ENCODE data around the gene FNDC10. TPM values are rescaled to one million over a fixed set of nuclear protein-coding genes. Genes with fewer than 3 reads are reported as not detected.
"Not testable (repeated sequence)": the region's sequence is repeated elsewhere in the genome, so short reads cannot be mapped to it uniquely, and the experiment has no call there.

FNDC10 gene
- total and polyA plus RNA-seq, 3 donors from 2014 or later: 15.5 to 54.0 (median 36.8) TPM

DNA sequence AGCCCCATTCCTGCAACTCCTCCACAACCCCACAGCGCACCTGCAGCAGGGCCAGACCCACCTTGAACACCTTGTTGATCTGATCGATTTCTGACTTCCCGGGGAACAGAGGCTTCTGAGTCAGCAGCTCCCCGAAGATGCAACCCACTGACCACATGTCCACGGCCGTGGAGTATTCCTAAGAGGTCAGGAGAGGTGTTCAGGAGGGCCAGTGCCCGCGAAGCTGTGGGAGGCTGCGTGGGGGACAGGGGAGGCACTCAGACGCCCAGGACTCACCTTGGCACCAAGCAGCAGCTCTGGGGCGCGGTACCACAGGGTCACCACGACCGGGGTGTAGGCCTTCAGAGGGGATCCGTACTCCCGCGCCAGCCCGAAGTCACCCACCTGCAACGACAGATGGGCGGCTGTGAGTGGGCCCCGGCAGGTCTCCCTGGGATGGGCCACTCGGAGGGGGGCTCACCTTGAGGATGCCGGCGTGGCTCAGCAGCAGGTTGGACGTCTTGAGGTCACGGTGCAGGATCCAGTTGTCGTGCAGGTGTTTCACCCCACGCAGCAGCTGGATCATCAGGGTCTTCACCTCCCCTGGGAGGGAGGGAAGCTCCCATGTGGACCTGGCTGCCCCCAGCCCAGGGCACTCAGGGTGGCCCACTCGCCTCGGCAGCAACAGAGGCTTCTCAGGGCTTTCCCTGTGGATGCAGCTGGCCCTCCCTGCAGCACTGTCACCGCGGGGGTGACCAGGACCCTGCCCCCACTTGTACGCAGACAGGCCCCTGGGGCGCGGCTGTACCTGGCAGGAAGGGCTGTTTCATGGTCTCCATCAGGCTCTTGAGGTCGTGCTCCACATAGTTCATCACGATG, 36.9 kb upstream of the FNDC10 start:
- intact Hi-C loops (cut with DNase I; ENCODE audit: low total_unique reads); H3K4me3 ChIP-seq; H3K36me3 ChIP-seq (ENCODE audit: low read depth, missing control alignments); H3K9me3 ChIP-seq; DNase-seq; H3K4me1 ChIP-seq; H3K27me3 ChIP-seq; H3K27ac ChIP-seq: not testable (repeated sequence)
- 83 to 90% methylated on average over 8 to 36 of the region's 37 CpGs for WGBS, 2 donors

DNA sequence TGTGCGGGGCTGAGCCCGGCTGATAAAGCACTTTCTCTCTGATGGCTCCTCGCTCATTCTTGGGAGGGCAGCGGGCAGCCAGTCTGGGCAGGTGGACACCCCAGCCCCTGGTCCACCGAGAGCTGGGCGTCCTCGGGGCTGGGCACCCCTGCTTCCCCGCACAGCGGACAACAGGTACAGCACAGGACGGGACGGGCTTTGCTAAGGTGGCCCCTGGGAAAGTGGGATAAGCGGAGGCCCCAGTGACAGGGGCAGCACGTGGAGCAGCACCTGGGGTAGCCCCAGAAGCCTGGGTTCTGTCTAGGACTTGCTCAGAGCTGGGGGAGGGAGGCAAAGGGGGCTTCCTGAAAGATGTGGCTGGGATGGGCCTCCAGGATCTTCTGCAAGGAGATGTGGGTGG, 34.7 kb upstream of the FNDC10 start:
- H3K27me3 ChIP-seq; DNase-seq; intact Hi-C loops (cut with DNase I; ENCODE audit: low total_unique reads); H3K9me3 ChIP-seq; H3K4me3 ChIP-seq; H3K36me3 ChIP-seq (ENCODE audit: low read depth, missing control alignments); H3K4me1 ChIP-seq; H3K27ac ChIP-seq: not testable (repeated sequence)
- WGBS, 2 donors: 90% methylated on average over 8 of the region's 13 CpGs; no CpG with 5 or more reads in 1 of the 2 donors

DNA sequence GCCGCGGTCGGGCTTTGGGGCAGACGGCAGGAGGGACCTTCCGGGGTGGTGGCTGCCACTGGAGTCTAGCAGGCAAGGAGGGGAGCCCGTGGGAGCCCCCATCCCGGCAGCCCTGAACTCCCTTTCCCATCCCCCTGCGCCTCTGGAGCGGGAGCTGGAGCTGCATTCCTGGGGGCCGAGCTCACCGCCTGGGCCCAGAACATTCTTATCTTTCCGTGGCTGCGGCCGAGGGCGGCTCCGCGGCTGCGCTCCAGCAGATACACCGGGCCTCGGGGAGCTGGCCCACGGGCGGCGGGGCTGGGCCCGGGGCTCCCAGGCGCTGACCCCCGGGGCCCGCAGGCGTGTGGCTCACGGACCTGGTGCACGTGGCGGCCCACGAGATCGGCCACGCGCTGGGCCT, 33.5 kb upstream of the FNDC10 start:
- H3K27ac ChIP-seq; intact Hi-C loops (cut with DNase I; ENCODE audit: low total_unique reads); H3K9me3 ChIP-seq; H3K36me3 ChIP-seq (ENCODE audit: low read depth, missing control alignments); DNase-seq; H3K27me3 ChIP-seq; H3K4me3 ChIP-seq; H3K4me1 ChIP-seq: not testable (repeated sequence)
- WGBS, 2 donors: no CpG with 5 or more reads among the region's 35 CpGs

DNA sequence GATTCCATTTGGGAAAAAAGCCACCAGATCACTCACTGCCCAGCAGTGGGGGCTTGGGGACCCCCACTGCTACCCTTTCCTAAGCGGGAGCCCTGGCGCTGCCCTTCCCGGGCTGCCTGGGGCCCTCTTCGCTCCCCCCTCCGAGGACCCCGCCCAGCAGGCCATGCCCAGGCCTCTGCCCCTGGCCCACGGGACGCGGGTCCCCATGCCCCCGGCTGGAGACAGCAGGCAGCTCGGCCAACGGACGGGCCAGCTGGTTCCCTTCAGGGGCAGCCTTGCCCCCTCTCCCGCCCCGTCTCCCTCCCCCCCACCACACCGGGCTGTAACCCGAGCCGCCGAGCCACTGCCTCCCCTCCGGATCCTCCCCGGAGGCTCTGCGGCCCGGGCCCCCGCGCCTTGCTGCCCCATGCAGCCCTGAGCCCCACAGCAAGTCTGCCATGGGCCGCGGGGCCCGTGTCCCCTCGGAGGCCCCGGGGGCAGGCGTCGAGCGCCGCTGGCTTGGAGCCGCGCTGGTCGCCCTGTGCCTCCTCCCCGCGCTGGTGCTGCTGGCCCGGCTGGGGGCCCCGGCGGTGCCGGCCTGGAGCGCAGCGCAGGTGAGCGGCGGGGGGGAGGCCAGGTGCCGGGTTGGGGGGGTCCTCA, 32.0 kb upstream of the FNDC10 start, which contains the start of gene MMP23B:
MMP23B (plus strand) TSS at position 392 of the 639 bp plus-strand sequence; CDS start at position 438, 46 bp downstream.
- intact Hi-C loops (cut with DNase I; ENCODE audit: low total_unique reads): no loop called here
- TF ChIP-seq POLR2A (IDR thresholded peaks at IDR 0.05): no peak
- TF ChIP-seq, protein P1, sequence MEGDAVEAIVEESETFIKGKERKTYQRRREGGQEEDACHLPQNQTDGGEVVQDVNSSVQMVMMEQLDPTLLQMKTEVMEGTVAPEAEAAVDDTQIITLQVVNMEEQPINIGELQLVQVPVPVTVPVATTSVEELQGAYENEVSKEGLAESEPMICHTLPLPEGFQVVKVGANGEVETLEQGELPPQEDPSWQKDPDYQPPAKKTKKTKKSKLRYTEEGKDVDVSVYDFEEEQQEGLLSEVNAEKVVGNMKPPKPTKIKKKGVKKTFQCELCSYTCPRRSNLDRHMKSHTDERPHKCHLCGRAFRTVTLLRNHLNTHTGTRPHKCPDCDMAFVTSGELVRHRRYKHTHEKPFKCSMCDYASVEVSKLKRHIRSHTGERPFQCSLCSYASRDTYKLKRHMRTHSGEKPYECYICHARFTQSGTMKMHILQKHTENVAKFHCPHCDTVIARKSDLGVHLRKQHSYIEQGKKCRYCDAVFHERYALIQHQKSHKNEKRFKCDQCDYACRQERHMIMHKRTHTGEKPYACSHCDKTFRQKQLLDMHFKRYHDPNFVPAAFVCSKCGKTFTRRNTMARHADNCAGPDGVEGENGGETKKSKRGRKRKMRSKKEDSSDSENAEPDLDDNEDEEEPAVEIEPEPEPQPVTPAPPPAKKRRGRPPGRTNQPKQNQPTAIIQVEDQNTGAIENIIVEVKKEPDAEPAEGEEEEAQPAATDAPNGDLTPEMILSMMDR (IDR thresholded peaks at IDR 0.05): no peak
- Histone ChIP-seq H3K4me1 (peaks cover 3% of the 10 kb centered on the region), H3K27me3 (no peaks in the 10 kb centered on the region), H3K9me3 (no peaks in the 10 kb centered on the region), H3K4me3 (peak within 1 kb of the TSS; percentile 36 to 45), H3K27ac (peak within 1 kb of the TSS; percentile 75 to 92), H3K36me3 (ENCODE audit: low read depth, missing control alignments) (no peaks in the 10 kb centered on the region)
- WGBS, 2 donors: 10 to 13% methylated on average over 6 to 36 of the region's 48 CpGs
- DNase-seq: no peak

DNA sequence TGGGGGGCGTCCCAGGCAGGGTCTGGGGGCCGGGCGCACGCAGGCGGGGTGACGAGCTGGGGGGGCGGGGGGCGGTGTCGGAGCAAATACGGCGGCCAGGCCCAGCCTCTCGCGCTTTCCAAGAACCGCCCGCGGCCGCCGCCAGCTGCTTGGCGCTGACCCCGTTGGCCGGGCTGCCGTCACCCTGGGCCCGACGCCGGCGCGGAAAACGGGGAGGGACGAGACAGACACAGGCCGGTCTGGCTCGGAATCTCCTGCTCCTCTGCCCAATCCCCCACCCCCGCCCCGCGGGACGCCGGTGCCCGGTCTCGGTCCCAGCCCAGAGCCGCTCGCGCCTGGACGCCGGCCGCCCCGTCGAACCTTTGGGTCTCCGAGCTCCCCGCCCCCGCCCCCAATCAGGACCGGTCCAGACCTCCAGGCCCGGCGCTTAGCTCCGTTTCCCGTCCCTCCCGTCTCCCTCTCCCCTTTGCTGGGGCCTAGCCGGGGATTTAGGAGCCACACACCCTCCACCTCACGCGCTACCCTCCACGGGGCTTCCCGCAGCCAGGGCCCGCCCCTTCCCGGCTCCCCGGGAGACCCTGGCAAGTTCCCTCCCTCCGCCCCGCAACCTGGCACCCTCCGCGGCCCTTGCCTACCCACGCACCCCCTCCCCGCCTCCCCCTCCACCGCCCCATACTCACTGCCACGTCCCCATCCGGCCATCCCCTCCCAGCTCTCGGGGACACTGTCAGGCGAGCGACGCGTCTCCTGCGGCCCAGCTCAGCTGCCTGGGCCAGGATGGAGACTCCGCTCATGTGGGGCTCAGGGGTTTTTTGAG, 31.2 kb upstream of the FNDC10 start:
- intact Hi-C loops (cut with DNase I; ENCODE audit: low total_unique reads): no loop called here
- Histone ChIP-seq H3K4me1 (peaks cover 3% of the 10 kb centered on the region), H3K27me3 (no peaks in the 10 kb centered on the region), H3K27ac (peak overlapping the region; percentile 75 to 92), H3K9me3 (no peaks in the 10 kb centered on the region), H3K4me3 (peak overlapping the region; percentile 36 to 45), H3K36me3 (ENCODE audit: low read depth, missing control alignments) (no peaks in the 10 kb centered on the region)
- no peak for TF ChIP-seq POLR2A (IDR thresholded peaks at IDR 0.05)
- TF ChIP-seq, protein P1 (IDR thresholded peaks at IDR 0.05): no peak
- WGBS, 2 donors: 36 to 47% methylated on average over 6 to 67 of the region's 79 CpGs
- peak; percentile 64 for DNase-seq
